ENCODE data around the gene CFAP58.

CFAP58 gene

DNA sequence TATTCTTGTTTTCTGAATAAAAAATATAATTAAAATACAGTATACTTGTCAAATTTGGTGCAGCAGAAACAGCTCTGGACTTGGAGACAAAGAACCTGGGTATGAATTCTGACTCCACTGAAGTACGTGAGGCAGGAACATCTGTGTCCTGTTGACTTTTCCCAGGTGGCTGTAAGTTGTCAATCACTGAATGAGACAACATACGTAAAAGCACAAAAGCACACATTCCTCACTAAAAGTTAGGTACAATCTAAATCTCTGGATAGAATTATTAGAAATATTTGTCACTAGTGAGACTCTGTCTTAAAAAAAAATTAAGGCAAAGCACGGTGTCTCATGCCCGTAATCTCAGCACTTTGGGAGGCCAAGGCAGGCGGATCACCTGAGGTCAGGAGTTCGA is 18.1 kb downstream of the CFAP58 start:
- DNase-seq (ENCODE audit: low read depth in 3 of 3), result no peak

GRCh38 chr10:104374591-104374990 is 21.0 kb downstream of the CFAP58 start:
- DNase-seq (ENCODE audit: low read depth in 3 of 3), result no peak

DNA sequence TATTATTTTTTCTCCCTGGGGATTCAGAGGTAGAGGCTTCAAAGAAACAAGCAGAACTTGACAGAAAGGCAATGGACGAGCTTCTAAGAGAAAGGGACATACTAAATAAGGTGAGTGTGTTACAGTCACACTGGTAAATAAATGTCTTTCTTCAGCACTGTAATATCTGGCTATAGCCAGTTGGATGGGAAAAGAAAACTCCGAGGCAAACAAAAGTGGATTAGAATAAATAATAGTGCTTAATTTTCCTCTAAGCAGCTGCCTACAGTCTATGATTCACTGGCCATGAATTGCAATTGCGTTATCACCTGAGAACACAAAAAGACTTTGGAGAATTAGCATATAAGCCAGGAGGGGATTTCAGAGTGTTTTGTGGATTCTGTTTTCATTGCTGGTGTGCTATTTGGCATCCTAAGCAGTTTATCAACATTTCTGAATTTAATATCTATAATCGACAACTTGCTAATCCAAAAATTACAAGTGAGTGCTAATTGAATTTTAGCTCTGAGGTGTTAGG is 23.2 kb downstream of the CFAP58 start:
- DNase-seq (ENCODE audit: low read depth in 3 of 3), result no peak

GRCh38 chr10:104380336-104380735 is 26.7 kb downstream of the CFAP58 start:
- DNase-seq (ENCODE audit: low read depth in 3 of 3), result no peak

DNA sequence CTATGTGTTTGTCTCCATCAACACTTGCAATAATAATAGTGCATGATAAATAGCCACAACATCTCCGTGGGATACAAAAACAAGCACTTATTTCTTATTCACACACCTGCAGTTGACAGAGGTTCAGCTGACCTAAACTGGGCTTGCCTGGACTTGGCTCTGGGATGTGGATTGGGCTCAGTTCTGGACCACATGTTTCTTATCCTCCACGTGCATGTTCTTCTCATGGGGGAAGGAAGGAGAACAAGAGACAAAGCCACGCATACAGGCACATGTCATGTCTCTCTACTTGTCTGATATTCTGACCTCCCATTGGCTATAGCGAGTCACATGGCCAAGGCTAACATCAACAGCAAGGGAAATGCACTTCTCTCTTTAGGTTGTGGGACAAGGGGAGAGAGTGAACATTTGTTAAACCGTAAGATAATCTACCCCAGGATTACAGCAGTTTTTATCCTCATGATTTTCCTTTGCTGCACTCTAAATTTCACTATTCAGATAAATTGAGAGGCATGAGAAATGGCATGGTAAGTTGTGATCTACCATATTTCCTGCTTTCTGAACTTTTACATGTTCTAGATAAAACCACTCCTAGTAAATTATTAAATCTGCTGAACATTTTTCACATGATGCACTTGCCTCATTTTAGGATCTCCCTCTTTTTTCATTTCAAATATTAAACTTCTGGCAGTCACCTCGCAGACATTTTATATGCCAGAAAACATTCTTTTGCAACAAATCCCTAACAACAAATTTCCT is 33.7 kb downstream of the CFAP58 start:
- no peak for DNase-seq (ENCODE audit: low read depth in 3 of 3)

DNA sequence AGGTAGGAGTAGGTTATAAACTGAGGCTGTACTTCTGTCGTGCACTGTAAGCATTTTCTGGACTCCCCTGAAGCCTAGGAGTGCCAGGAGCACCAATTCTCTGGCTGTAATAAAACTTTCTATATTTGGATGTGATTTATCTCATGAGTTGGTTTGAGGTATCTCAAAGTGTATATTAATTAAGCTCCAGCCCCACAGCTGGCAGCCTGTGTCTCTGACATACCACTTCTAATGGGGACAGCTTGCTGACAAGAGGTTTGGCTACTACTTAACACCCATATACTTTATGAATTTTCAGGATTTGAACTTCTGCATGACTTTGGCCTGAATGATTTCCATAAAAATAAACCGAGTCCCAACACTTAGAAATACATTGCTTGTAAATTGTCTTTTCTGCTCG is 35.2 kb downstream of the CFAP58 start:
- no peak for DNase-seq (ENCODE audit: low read depth in 3 of 3)

DNA sequence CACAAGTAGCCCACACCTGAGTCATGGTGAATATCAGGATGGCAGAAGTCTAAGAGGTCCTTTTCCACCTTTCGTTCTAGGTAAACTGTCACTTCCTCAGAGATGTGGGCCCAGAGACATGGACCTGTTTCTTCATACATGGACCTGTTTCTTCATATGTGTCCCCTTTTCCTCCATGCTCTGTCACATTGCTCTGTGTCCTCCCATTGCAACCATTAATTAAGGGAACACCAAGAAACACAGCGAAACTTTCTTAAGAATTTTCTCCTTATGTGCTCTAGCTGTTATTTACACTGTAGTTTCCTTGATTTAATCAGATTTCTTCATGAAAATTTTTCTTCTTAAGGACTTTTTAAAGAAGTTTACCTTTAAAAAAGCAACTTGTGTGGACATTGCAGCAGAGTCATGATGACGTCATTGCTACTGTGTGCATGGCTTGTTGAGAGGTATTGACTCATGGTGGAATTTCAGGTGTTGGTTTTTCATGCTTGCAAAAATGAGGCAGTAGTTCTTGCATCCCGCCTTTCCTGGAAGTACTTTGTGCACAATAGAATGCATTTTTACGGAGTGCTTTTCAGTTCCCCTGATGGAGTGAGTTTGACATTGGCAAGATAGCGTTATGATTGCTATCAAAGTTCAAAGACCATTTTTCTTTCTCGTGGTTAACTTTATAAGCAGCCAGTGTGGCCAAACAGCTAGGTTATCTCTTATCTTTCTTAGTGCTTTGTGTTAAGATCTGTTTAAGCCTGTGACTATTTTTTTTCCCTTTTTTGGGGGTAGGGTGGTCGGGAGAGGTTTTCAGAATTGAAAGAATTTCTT is 37.7 kb downstream of the CFAP58 start:
- DNase-seq (ENCODE audit: low read depth in 3 of 3), result no peak

DNA sequence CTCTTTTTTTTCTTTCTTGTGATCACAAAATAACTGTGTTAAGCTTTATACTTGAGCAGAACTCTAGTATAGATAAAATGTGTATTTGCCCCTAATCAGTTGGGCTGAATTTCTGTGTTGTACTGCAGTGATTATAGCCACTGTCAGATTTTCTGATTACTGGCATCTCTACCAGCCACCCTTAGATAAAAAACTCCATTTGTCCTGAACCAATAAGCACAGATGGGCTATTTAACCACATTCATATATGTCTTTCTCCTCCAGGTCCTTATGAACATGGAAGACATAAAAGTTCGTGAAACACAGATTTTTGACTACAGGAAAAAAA is 38.3 kb downstream of the CFAP58 start:
- DNase-seq (ENCODE audit: low read depth in 3 of 3), result no peak

GRCh38 chr10:104393387-104393786 is 39.8 kb downstream of the CFAP58 start:
- no peak for DNase-seq (ENCODE audit: low read depth in 3 of 3)

DNA sequence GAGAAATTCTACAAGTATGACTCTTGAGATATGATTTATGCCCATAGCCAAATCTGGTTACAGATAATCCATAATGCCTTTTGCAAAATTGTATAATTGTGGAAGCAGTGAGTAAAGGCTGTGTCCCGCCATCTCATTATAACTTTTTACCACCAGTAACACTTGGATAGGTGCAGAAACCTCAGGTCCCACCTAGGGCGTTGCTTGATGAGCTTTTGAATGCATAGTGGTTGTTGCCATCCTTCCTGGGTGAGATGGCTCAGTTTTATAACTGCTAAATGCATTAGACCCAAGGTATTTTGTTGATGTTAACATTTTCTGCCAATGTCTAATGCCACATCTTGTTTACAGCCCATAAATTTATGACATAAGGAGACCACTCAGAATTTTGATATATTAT is 42.9 kb downstream of the CFAP58 start:
- no peak for DNase-seq (ENCODE audit: low read depth in 3 of 3)

DNA sequence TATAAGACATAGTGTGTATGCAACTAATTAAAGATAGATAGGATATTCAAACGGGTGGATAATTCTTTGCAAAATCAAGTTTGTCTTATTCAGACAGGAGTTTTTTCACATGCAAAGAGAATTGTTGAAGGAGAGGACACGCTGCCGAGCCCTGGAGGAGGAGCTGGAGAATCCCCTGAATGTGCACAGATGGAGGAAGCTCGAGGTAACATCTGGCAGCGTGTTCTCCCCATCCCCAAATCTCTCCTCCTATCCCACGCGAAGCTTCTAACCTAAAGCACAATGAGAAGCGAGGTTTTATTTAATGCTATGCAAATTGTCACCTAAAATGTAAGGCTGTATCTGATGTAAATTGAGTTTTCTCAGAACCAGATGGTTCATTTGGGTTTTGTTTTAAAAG is 50.0 kb downstream of the CFAP58 start:
- no peak for DNase-seq (ENCODE audit: low read depth in 3 of 3)

DNA sequence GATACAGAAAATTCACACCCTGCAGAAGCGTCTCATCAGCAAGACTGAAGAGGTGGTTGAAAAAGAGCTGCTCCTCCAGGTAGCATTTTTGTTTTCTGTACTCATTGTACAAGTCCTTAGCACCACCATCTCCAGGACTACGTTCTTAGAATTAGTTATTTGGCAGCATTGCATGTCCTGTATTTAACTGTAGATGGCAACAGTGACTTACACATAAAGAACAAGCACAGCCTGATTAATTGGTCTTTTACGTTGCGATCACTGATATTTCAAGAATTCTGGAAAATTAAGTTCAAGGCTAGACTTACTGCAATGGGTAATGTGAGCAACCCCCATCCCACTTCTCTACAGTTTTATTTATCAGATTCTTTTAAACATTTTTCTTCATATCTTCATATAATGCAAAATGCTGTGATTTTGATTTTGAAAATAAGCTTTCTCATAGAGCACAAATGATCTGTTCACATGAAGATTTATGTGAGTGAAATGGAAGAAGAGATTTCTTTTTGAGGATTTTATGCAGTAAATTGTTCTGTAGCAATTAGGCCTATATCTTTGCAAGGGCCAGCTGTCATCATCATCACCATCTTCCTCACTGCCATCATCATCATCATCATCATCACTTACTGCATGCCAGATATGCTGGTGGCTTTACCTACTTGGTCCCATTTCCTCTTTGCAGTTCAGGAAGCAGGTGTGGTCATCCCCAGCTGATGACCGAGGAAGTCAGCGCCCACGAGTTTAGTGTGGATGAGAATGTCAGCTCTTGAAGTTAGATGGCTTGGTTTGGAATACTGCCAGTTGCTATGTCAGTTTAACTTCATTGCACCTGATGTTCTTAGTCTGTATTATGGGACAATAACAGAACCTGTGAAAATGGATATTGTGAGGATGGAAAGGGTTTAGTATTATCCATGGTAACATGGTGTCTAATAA is 53.4 kb downstream of the CFAP58 start:
- DNase-seq (ENCODE audit: low read depth in 3 of 3), result no peak

DNA sequence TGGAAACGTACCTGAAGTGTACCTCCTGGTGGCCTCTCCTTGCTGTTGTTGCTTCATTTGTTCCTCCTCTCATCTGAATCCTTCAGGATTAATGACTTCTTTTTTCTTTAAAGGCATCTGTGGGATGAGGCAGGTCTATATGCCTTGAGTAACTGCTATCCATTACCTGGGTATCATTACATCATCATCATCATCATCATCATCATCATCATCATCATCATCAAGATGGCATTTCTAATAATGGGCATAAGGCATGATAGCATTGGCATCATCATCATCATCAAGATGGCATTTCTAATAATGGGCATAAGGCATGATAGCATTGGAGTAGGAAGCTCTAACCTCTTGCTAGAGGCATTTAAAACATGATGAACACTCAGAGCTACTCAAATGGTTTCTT is 59.9 kb downstream of the CFAP58 start:
- no peak for DNase-seq (ENCODE audit: low read depth in 3 of 3)

DNA sequence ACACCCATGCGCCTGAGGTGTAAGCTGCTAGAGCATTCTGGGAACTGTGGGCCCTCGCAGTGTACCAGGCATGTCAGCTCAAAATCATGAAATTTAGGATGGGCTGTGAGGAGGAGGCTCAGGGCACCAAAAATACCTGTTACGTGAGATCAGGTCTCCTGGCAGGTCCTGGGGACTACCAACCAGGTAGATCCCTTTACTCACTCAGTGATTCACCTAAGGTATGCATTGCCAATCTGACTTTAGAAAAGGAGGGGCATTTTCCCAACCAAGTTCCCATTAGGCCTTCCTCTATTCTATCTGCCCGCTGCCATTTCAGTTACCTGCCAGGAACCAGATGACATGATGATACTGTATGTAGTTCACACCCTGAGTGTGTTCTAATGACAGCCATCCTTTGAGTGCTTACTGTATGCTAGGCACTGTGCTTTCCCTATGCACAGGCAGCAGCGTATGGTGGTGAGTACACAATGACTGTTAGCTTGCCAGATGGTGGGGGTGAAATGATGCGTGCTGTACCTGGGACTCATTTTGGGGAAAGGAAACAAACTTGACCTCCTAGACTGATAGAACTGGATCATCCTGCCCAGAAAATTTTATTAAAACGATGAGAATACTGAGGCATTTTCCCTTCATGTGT is 62.0 kb downstream of the CFAP58 start:
- DNase-seq (ENCODE audit: low read depth in 3 of 3), result no peak

- DNase-seq (ENCODE audit: low read depth in 3 of 3), result no peak
Measured at GRCh38 chr10:104416851-104417250, 63.2 kb downstream of the CFAP58 start.

DNA sequence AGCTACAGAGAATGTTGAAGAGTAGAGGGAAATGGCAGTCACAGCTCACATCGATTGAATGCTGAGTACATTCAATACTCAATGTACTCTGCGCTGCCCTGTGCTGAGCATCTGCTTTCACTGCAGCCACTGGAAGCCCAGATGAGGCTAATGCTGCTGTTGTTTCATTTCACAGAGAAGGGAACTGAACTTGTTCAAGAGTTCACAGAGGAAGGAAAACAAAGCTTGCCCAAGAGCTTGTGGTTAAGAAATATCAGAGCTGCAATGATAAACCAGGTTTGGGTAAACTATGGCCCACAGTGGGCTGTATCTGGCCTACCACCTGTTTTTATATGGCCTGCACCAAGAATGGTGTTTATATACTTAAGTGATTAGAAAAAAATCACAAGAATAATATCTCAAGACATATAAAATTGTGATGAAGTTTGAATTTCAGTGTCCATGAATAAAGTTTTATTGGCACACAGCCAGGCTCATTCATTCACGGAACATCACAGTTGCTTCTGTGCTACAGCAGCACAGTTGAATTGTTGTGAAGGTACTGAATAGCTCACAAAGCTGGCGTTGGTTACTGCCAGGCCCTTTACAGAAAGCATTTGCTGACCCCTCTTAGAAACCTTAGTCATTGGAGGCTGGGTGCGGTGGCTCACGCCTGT is 64.1 kb downstream of the CFAP58 start:
- no peak for DNase-seq (ENCODE audit: low read depth in 3 of 3)

- no peak for DNase-seq (ENCODE audit: low read depth in 3 of 3)
Measured at GRCh38 chr10:104424719-104425118, 71.1 kb downstream of the CFAP58 start.

GRCh38 chr10:104427989-104428388 is 74.4 kb downstream of the CFAP58 start:
- no peak for DNase-seq (ENCODE audit: low read depth in 3 of 3)

- DNase-seq (ENCODE audit: low read depth in 3 of 3), result no peak
Measured at GRCh38 chr10:104429846-104430245, 76.2 kb downstream of the CFAP58 start.

- no peak for DNase-seq (ENCODE audit: low read depth in 3 of 3)
Measured at GRCh38 chr10:104430360-104430759, 76.7 kb downstream of the CFAP58 start.

GRCh38 chr10:104433669-104434068 is 80.0 kb downstream of the CFAP58 start:
- DNase-seq (ENCODE audit: low read depth in 3 of 3), result no peak

Measured in stimulated activated CD4-positive, alpha-beta T cell treated with anti-CD3 and anti-CD28 coated beads, TNF-alpha, amount 100 ng/mL, for 24 hours (primary cell).